ENCODE data around the gene KCNQ2. TPM values are rescaled to one million over a fixed set of nuclear protein-coding genes. Genes with fewer than 3 reads are reported as not detected.

The KCNQ2 gene
- total and polyA plus RNA-seq, 10 of the 15 experiments (the other 5 are each of a cell fraction or from before 2014, with no cell fraction given), result 0.06 to 0.49 (median 0.26) TPM; not detected in 7

DNA sequence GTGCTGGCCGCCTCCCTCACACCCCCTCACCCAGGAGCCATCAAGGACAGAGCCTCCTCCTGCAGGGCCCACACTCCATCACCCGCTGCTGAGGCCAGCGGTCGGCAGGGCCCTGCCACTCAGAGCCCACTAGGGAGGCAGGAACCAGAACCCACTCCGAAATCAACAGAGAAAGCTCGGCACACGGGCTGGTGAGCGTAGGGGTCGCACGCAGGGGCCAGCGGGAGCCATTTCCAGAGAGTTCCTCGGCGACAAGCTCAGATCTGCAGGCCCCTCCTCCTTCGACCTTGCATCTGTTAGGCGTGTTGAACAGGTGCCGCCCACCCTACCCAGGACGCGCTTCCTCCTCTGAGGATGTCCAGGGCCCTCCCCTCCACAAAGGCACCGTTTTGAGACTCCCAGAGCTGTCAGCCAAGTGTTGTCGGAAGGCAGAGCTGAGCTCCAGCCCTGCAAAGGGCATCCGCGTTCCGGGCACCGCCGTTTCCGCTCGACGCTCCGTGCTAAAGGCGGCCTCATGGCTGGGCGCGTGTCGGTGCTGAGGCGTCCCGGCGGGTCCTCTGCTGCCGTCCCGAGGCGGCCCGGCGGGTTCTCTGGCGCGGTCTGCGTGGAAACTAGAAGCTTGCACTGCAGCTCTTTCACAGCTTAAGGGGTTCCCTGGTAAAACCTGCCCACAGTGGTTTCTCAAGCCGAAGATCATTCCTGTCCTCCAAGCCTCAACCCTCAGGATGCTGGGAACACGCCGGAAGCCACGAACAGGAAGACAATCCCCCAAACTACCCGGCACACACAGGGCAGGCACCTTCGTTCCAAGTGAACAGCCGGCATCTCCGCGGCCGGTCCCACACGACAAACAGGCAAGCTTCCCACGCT, 6.8 kb downstream of the KCNQ2 start:
- no peak for ATAC-seq
- Histone ChIP-seq H4K20me1 (ENCODE audit: control insufficient read depth, insufficient read depth) (no peaks in the 10 kb centered on the region), H3K9ac (ENCODE audit: control insufficient read depth, insufficient read depth, low read length) (no peak overlapping the region), H3K27me3 (replicated peaks in 1 of 2; ENCODE audit: control insufficient read depth in 2 of 2, insufficient read depth in 2 of 2, low read length in 1 of 2) (peaks cover under 1 to 6% of the 10 kb centered on the region in 2 experiments; a peak in 3 of 4 replicates), H3K4me2 (ENCODE audit: control insufficient read depth, insufficient read depth) (no peak overlapping the region), H3K4me3 (no peak overlapping the region), H3K9me3 (replicated peaks; ENCODE audit: control insufficient read depth, insufficient read depth, low read length) (no peaks in the 10 kb centered on the region), H3K36me3 (ENCODE audit: control insufficient read depth in 2 of 2, insufficient read depth in 2 of 2, low read length in 1 of 2) (no peaks in the 10 kb centered on the region), H3K79me2 (ENCODE audit: control insufficient read depth, insufficient read depth, low read length) (no peaks in the 10 kb centered on the region), H3K27ac (ENCODE audit: control insufficient read depth, insufficient read depth) (no peak overlapping the region), H3K4me1 (ENCODE audit: control insufficient read depth, insufficient read depth, low read length) (no peaks in the 10 kb centered on the region), H2AFZ (ENCODE audit: control insufficient read depth, low read depth, low read length) (no peak overlapping the region)
- no peak for DNase-seq (ENCODE audit: low read depth, low spot score)
- in situ Hi-C loops (cut with MboI) (no loop called here), intact Hi-C loops (cut with micrococcal nuclease; ENCODE audit: unreplicated experiment) (no loop called here)
- no peak for FAIRE-seq
- ChIA-PET SMC1A (ENCODE audit: uncharacterized antibody, unreplicated experiment) (no interaction called here), CTCF (interaction anchor here (1.0 kb wide), 1 partner anchor 31 kb away, joined by 3 read pairs; no protein-coding TSS in a partner anchor), POLR2A (no interaction called here), RAD21 (ENCODE audit: unreplicated experiment) (no interaction called here)
- TF ChIP-seq RUNX3 (IDR thresholded peaks at IDR 0.05; ENCODE audit: low read length) (no peak), ZNF384 (IDR thresholded peaks at IDR 0.05; ENCODE audit: borderline replicate concordance, low read depth, low read length) (no peak)
- BruUV-seq (replicated peaks), result no TSS peak
- WGBS (ENCODE audit: insufficient coverage, insufficient replicate concordance, low lambda C conversion rate, missing lambda C conversion rate), result 68% methylated on average over 52 of the region's 56 CpGs

DNA sequence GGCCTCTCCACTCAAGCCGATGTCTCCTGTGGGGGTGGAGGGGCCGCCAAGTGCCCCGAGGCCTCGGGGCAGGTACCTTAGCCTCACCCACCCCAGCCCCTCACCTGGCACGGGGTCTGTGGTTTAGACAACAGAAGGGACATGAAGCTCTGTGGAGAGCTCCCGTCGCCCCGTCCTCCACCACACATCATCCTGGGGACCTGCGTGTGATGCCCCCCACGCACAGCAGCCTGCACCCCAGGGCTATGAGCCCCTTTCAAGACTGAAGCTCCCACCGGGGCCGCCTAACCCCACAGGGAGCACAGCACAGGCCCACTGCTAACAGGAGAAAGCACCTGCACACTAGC, 8.2 kb downstream of the KCNQ2 start:
- H3K4me3 ChIP-seq, result no peak overlapping the region
- ATAC-seq, result no peak
- peaks cover 0 to 4% of the 10 kb centered on the region in 2 experiments; a peak in 2 of 4 replicates for H3K27me3 ChIP-seq (replicated peaks in 1 of 2; ENCODE audit: control insufficient read depth in 2 of 2, insufficient read depth in 2 of 2, low read length in 1 of 2)
- in situ Hi-C loops (cut with MboI) (no loop called here), intact Hi-C loops (cut with micrococcal nuclease; ENCODE audit: unreplicated experiment) (no loop called here)
- H3K9ac ChIP-seq (ENCODE audit: control insufficient read depth, insufficient read depth, low read length), result no peak overlapping the region
- DNase-seq (ENCODE audit: low read depth, low spot score), result no peak
- FAIRE-seq, result no peak
- no peaks in the 10 kb centered on the region for H3K4me1 ChIP-seq (ENCODE audit: control insufficient read depth, insufficient read depth, low read length)
- SMC1A ChIA-PET (ENCODE audit: uncharacterized antibody, unreplicated experiment), result no interaction called here
- RAD21 ChIA-PET (ENCODE audit: unreplicated experiment), result no interaction called here
- POLR2A ChIA-PET, result no interaction called here
- no TSS peak for BruUV-seq (replicated peaks)
- H3K9me3 ChIP-seq (replicated peaks; ENCODE audit: control insufficient read depth, insufficient read depth, low read length), result no peaks in the 10 kb centered on the region
- no peaks in the 10 kb centered on the region for H3K79me2 ChIP-seq (ENCODE audit: control insufficient read depth, insufficient read depth, low read length)
- no peak overlapping the region for H3K27ac ChIP-seq (ENCODE audit: control insufficient read depth, insufficient read depth)
- H3K36me3 ChIP-seq (ENCODE audit: control insufficient read depth in 2 of 2, insufficient read depth in 2 of 2, low read length in 1 of 2), result no peaks in the 10 kb centered on the region
- CTCF ChIA-PET, result no interaction called here
- 17% methylated on average over 12 of the region's 12 CpGs for WGBS (ENCODE audit: insufficient coverage, insufficient replicate concordance, low lambda C conversion rate, missing lambda C conversion rate)
- no peak overlapping the region for H3K4me2 ChIP-seq (ENCODE audit: control insufficient read depth, insufficient read depth)
- no peaks in the 10 kb centered on the region for H4K20me1 ChIP-seq (ENCODE audit: control insufficient read depth, insufficient read depth)
- H2AFZ ChIP-seq (ENCODE audit: control insufficient read depth, low read depth, low read length), result no peak overlapping the region
- TF ChIP-seq BMI1 (IDR thresholded peaks at IDR 0.05; ENCODE audit: borderline replicate concordance) (no peak), STAT3 (IDR thresholded peaks at IDR 0.05; ENCODE audit: low read depth, low read length) (no peak), CBX3 (IDR thresholded peaks at IDR 0.05; ENCODE audit: borderline replicate concordance, low read depth) (no peak)
- TF ChIP-seq, protein P1, sequence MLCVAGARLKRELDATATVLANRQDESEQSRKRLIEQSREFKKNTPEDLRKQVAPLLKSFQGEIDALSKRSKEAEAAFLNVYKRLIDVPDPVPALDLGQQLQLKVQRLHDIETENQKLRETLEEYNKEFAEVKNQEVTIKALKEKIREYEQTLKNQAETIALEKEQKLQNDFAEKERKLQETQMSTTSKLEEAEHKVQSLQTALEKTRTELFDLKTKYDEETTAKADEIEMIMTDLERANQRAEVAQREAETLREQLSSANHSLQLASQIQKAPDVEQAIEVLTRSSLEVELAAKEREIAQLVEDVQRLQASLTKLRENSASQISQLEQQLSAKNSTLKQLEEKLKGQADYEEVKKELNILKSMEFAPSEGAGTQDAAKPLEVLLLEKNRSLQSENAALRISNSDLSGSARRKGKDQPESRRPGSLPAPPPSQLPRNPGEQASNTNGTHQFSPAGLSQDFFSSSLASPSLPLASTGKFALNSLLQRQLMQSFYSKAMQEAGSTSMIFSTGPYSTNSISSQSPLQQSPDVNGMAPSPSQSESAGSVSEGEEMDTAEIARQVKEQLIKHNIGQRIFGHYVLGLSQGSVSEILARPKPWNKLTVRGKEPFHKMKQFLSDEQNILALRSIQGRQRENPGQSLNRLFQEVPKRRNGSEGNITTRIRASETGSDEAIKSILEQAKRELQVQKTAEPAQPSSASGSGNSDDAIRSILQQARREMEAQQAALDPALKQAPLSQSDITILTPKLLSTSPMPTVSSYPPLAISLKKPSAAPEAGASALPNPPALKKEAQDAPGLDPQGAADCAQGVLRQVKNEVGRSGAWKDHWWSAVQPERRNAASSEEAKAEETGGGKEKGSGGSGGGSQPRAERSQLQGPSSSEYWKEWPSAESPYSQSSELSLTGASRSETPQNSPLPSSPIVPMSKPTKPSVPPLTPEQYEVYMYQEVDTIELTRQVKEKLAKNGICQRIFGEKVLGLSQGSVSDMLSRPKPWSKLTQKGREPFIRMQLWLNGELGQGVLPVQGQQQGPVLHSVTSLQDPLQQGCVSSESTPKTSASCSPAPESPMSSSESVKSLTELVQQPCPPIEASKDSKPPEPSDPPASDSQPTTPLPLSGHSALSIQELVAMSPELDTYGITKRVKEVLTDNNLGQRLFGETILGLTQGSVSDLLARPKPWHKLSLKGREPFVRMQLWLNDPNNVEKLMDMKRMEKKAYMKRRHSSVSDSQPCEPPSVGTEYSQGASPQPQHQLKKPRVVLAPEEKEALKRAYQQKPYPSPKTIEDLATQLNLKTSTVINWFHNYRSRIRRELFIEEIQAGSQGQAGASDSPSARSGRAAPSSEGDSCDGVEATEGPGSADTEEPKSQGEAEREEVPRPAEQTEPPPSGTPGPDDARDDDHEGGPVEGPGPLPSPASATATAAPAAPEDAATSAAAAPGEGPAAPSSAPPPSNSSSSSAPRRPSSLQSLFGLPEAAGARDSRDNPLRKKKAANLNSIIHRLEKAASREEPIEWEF (IDR thresholded peaks at IDR 0.05; ENCODE audit: insufficient replicate concordance, low read depth, low read length), result no peak
- TF ChIP-seq, protein P2, sequence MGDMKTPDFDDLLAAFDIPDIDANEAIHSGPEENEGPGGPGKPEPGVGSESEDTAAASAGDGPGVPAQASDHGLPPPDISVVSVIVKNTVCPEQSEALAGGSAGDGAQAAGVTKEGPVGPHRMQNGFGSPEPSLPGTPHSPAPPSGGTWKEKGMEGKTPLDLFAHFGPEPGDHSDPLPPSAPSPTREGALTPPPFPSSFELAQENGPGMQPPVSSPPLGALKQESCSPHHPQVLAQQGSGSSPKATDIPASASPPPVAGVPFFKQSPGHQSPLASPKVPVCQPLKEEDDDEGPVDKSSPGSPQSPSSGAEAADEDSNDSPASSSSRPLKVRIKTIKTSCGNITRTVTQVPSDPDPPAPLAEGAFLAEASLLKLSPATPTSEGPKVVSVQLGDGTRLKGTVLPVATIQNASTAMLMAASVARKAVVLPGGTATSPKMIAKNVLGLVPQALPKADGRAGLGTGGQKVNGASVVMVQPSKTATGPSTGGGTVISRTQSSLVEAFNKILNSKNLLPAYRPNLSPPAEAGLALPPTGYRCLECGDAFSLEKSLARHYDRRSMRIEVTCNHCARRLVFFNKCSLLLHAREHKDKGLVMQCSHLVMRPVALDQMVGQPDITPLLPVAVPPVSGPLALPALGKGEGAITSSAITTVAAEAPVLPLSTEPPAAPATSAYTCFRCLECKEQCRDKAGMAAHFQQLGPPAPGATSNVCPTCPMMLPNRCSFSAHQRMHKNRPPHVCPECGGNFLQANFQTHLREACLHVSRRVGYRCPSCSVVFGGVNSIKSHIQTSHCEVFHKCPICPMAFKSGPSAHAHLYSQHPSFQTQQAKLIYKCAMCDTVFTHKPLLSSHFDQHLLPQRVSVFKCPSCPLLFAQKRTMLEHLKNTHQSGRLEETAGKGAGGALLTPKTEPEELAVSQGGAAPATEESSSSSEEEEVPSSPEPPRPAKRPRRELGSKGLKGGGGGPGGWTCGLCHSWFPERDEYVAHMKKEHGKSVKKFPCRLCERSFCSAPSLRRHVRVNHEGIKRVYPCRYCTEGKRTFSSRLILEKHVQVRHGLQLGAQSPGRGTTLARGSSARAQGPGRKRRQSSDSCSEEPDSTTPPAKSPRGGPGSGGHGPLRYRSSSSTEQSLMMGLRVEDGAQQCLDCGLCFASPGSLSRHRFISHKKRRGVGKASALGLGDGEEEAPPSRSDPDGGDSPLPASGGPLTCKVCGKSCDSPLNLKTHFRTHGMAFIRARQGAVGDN (IDR thresholded peaks at IDR 0.05), result no peak
